Measurements from ENCODE around the gene AGO3. TPM values are rescaled to one million over a fixed set of nuclear protein-coding genes. Genes with fewer than 3 reads are reported as not detected.
A peak's percentile ranks its signal among the peaks of the same experiment; 100 is the strongest.

Gene AGO3
- total and polyA plus RNA-seq, 2 of the 13 experiments (the other 11 are each of a cell fraction or from before 2014, with no cell fraction given): 21.2 to 27.1 TPM

DNA sequence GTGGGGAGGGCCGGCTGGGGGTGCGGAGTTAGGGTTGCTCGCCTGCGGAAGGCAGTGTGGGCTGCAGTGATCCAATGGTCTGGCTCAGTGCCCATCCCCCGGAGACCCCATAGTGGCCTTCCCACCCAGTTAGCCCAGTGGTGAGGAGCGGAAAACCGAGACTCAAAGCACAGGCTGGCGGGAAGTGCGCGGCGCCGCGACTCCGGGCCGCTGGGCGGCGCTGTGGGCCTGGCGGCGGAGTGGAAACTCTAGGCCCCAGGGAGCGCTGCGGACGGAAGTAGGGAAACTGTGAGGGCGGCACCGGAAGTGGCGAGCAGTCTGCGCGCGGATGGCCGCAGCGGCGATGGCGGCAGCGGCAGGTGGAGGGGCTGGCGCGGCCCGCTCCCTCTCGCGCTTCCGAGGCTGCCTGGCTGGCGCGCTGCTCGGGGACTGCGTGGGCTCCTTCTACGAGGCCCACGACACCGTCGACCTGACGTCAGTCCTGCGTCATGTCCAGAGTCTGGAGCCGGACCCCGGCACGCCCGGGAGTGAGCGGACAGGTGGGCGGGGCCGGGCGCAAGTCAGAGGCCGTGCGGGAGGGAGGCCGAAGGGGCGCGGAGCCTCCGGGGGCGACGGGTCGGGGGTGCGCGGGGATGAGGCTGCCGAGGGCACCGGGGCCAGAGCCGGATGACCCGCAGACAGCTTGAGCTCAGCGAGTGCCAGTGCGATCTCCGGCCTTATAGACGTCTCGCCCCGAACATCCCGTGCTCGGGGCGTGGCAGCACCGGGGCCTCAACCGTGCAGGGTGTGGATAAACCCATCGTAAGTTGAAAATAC, 157.9 kb downstream of the AGO3 start, which contains the start of gene ADPRS (continued):
- TF ChIP-seq, protein P1, sequence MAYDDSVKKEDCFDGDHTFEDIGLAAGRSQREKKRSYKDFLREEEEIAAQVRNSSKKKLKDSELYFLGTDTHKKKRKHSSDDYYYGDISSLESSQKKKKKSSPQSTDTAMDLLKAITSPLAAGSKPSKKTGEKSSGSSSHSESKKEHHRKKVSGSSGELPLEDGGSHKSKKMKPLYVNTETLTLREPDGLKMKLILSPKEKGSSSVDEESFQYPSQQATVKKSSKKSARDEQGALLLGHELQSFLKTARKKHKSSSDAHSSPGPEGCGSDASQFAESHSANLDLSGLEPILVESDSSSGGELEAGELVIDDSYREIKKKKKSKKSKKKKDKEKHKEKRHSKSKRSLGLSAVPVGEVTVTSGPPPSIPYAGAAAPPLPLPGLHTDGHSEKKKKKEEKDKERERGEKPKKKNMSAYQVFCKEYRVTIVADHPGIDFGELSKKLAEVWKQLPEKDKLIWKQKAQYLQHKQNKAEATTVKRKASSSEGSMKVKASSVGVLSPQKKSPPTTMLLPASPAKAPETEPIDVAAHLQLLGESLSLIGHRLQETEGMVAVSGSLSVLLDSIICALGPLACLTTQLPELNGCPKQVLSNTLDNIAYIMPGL (CRISPR knock-in tag; IDR thresholded peaks at IDR 0.05; ENCODE audit: borderline replicate concordance in 1 of 2, low read depth in 1 of 2): peak; percentile 96 to 98
- no peak for TF ChIP-seq ARNT (IDR thresholded peaks at IDR 0.05)
- TF ChIP-seq ZNF501 (CRISPR knock-in tag; IDR thresholded peaks at IDR 0.05): peak; percentile 90
- TF ChIP-seq ZKSCAN8 (CRISPR knock-in tag; IDR thresholded peaks at IDR 0.05; ENCODE audit: borderline replicate concordance): peak; percentile 78; the same call in 1 of the 2 replicates
- TF ChIP-seq ZMAT3 (CRISPR knock-in tag; conservative IDR thresholded peaks at IDR 0.05): peak; percentile 93
- no peak for TF ChIP-seq GTF2F1 (IDR thresholded peaks at IDR 0.05; ENCODE audit: low read length)
- TF ChIP-seq, protein P2, sequence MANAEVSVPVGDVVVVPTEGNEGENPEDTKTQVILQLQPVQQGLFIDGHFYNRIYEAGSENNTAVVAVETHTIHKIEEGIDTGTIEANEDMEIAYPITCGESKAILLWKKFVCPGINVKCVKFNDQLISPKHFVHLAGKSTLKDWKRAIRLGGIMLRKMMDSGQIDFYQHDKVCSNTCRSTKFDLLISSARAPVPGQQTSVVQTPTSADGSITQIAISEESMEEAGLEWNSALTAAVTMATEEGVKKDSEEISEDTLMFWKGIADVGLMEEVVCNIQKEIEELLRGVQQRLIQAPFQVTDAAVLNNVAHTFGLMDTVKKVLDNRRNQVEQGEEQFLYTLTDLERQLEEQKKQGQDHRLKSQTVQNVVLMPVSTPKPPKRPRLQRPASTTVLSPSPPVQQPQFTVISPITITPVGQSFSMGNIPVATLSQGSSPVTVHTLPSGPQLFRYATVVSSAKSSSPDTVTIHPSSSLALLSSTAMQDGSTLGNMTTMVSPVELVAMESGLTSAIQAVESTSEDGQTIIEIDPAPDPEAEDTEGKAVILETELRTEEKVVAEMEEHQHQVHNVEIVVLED (CRISPR knock-in tag; IDR thresholded peaks at IDR 0.05; ENCODE audit: borderline replicate concordance): peak; percentile 91
- TF ChIP-seq MAFF (IDR thresholded peaks at IDR 0.05; ENCODE audit: low read depth, low read length): no peak
- peak; percentile 91 for TF ChIP-seq ZNF619 (CRISPR knock-in tag; IDR thresholded peaks at IDR 0.05)
- TF ChIP-seq ZNF138 (CRISPR knock-in tag; IDR thresholded peaks at IDR 0.05; ENCODE audit: low read depth): peak; percentile 94
- no peak for TF ChIP-seq RFXANK (CRISPR knock-in tag; IDR thresholded peaks at IDR 0.05)
- peak; percentile 50 to 97; a peak in 3 of 4 replicates for TF ChIP-seq KLF16 (CRISPR knock-in tag; IDR thresholded peaks at IDR 0.05)
- TF ChIP-seq CREM (IDR thresholded peaks at IDR 0.05): peak; percentile 53; the same call in 1 of the 2 replicates
- no peak for TF ChIP-seq CREM (CRISPR knock-in tag; IDR thresholded peaks at IDR 0.05)
- no peak for TF ChIP-seq ZNF292 (CRISPR knock-in tag; IDR thresholded peaks at IDR 0.05; ENCODE audit: borderline replicate concordance, low read depth)
- peak; percentile 63; the same call in 1 of the 2 replicates for TF ChIP-seq ESRRA (CRISPR knock-in tag; IDR thresholded peaks at IDR 0.05; ENCODE audit: low read depth)
- TF ChIP-seq ZNF256 (CRISPR knock-in tag; conservative IDR thresholded peaks at IDR 0.05): peak; percentile 90
- TF ChIP-seq, protein P3, sequence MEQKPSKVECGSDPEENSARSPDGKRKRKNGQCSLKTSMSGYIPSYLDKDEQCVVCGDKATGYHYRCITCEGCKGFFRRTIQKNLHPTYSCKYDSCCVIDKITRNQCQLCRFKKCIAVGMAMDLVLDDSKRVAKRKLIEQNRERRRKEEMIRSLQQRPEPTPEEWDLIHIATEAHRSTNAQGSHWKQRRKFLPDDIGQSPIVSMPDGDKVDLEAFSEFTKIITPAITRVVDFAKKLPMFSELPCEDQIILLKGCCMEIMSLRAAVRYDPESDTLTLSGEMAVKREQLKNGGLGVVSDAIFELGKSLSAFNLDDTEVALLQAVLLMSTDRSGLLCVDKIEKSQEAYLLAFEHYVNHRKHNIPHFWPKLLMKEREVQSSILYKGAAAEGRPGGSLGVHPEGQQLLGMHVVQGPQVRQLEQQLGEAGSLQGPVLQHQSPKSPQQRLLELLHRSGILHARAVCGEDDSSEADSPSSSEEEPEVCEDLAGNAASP (CRISPR knock-in tag; IDR thresholded peaks at IDR 0.05; ENCODE audit: borderline replicate concordance): peak; percentile 76; the same call in 1 of the 2 replicates
